Stimulated activated CD4-positive, alpha-beta T cell treated with anti-CD3 and anti-CD28 coated beads, Interleukin-15, amount 100 ng/mL, for 1 hour (primary cell): ENCODE data around the gene ARHGEF3.

Source experiments
- DNase-seq, 2 donors: peaks; one replicate each; pipeline ENCODE4 v3.0.0-alpha.2; 2020; ENCODE audit warnings: low read depth in 1 of 2, low spot score in 1 of 2

ARHGEF3 gene

GRCh38 chr3:56796202-56796601, 5.5 kb downstream of the ARHGEF3 start:
- no peak for DNase-seq

- DNase-seq, result no peak
Observed at GRCh38 chr3:56795829-56796185, 5.9 kb downstream of the ARHGEF3 start.

DNA sequence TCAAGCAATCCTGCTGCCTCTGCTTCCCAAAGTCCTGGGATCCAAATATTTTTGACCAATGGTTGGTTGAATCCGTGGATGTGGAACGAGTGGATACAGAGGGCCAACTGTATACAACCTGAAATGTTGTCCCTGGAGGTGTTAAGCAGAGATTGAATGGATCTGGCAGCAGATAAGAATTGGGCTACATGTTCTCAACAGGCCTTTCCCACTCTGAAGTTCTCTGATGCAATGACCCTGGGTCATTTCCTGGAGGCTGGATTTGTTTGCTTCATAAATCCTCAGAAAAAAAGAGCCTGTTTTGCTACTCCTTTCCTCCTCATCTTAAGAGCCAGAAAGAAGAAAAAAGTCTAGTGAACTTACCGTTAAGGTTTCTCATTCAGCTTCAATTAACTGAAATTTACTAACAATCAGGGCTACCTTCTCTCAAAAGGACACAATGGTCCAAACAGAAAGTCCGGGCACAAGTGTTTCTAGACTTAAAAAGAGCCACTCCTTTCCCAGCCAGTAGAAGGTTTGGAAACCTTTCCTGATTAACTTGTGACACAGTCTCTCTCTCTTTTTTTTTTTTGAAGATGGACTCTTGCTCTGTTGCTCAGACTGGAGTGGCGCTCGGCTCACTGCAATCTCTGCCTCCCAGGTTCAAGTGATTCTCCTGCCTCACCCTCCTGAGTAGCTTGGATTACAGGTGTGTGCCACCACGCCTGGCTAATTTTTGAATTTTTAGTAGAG, 6.5 kb downstream of the ARHGEF3 start:
- DNase-seq, result no peak

DNA sequence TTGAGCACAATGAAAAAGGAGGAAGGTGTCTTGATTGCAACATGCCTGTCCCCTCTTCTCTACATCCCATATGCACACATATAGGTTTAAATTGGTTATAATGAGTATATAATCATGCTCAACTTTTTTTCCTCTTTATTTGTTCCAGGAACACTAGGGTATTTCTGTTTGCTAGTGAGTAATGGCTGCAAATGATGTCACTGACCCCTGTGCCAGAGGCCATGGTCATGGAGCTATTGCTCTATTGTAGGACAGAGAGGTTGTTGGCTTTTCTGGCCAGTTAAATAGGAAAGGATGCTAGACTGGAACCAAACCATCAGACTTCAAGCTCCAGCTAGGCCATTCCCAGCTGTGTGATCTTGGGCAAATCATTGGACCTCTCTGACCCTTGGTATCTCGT, 9.6 kb downstream of the ARHGEF3 start:
- DNase-seq, result no peak

DNA sequence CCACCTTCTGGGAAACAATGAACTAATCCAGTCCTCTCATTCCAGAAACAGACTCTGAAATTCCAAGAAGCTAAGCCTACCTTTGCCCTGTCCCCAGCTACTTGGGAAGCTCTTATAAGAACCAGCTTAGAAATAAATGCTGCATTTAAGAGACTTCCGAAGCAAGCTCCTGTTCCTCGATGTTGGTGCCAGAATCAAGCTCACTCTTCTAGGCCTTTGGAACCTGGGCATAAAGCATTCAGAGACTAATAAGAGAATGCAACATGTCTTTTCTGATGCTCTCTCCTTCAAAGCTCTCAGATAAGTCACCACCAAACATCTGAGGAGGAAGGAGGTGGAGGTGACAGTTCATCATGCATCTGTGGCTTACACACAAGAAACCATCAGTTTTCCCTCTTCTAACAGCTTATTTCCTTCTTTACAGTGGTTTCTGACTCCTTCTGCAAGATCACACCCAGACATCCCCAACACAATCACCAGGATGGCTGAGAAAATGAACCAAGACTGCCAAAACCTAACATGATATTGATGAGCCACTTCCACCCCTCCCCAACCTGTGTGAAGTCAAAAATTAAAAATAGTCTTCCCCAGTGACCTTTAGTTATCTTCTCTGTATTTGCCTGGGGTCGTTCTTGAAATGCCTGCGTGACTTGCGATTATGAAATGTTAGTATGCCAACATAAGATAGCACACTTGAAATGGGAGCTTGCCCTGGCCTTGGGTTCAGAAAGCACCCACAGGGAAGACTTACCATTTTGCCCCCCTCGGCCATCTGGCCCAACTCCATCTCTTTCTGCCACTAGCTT, 11.5 kb downstream of the ARHGEF3 start:
- DNase-seq, result no peak

DNA sequence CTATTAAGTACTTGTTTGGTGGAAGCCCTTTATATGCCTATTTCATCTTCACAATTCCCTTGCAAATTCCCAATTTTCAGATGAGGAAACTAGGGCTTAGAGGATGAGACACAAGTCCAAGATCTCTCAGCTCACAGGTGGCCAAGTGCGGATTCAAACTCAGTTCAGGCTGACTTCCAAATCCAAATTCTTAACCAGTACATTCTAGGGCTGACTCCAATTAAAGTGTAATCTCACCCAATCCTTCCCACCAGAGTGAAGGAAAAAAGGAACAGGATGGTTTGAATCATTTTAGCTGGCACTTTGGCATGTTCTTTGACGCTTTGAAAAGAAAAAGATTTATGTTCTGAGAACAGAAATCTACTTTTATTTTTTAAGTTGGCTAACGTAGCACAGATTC, 12.7 kb downstream of the ARHGEF3 start:
- no peak for DNase-seq

DNA sequence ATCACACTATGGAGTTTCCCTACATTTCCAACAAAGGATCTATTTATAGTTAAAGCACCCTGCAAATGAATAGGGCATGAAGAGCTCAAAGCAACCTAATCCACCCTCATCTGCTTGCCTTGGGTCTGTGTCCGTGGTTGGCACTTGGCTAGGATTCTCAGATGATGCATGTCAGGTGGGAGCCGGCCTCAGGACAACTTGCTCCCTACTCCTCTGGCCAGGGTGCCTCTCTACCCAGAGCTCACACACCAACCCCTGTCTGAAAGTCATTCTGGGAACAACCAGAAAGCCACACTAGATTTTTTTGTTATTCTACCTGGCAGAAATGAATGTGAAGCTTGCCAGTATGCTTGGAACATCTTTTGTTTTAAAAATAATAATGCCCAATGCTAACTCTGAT, 13.2 kb downstream of the ARHGEF3 start:
- DNase-seq, result no peak

DNA sequence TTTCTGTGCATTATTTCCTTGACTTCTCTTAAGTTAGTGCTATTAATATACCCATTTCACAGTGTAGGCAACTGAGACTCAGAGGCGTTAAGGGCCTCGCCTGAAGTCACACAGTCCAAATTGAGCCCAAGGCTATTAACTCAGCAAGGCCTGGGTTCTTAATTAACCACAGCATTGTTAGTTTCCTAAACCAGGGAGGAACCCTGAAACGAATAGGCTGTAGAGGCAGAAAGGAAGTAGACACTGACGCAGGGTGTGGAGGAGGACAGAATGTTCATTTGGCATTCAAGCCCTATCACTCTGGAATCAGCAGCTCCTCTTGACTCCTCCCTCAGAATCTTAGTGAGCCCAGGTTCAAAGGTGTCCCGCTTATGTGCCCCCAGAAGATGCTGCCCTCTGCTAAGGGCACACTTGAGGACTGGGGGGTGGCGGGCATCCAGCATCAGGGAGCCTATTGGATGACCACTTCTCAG, 13.9 kb downstream of the ARHGEF3 start:
- no peak for DNase-seq

- no peak for DNase-seq
Observed at GRCh38 chr3:56787258-56787775, 14.4 kb downstream of the ARHGEF3 start.

DNA sequence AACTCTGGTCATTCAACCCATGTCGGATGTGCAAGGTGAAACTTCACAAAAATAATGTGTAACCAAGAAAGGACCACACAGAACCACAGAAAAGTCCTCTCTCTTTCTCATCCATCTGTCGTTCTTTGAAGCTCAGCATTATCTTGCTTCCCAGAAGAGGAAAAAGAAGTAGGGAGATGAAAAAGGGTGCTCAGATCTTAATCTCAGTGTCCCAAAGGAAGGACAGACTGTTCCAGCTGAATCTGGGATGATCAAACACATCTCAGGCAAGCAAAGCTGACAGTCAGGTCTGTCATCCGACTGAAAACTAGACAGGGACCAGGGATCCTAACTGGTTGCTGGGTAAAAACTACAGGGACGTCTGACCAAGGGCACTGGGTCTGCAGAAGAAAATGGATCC, 16.2 kb downstream of the ARHGEF3 start:
- no peak for DNase-seq

DNA sequence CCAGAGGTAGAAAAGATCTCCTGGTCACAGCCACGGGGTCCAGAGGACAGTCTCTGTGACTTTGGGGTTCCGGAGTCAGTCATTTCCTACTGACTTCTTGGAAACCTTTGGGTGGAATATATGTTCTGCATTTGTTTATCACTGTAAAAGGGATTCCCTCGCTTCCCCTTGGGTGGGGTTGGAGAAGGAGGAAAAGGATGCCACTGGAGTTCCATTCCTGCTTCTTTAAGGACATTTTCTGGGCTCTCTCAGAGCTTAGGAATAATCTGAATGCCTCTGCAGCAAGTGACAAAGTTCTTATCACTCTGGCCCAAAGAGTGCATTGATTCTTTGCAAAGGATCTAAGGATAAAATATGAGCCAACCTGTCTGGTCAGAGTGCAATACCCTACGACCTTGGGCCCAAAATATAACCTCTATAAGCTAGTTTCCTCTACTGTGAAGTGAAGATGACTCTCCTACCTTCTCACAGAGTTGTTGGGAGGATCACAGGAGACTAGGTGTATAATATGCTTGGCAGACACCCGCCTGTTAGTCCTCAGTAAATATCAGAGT, 17.2 kb downstream of the ARHGEF3 start:
- DNase-seq, result no peak

DNA sequence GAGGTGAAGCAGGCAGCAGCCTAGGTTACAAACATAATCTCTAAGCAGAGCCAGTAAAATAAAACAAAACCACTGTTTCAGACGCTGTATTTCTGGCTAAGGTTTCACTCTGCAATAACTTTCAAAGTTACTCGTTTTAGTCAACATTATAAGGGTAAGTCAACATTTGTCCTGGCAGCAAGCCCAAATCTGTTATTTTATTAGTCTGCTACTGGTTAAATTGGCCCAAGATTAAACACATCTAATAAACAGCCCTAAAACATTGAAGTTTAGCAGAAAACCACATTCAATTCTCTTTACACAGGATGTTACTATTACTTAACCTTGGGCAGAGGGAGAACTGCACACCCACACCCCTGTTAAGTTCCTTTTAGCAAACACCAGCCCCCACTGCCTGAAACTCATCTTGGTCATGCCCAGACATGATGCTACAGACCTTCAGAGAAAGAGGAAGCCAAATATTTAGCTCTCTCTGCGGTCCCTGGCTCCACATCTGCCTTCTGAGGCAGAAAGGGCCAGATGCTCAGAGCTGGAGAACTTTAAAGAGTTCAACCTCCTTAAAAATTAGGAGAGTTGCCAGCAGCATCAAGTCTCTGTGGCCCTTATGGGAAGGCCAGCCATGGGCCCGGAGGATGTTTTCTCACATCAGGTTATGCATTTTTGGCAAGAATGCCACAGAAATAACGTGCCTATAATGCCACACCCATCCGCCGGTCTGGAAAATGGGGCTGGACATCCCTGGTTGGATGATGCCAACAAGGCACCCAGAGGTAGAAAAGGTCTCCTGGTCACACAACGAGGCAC, 17.9 kb downstream of the ARHGEF3 start:
- DNase-seq, result peak; percentile 18 to 29

DNA sequence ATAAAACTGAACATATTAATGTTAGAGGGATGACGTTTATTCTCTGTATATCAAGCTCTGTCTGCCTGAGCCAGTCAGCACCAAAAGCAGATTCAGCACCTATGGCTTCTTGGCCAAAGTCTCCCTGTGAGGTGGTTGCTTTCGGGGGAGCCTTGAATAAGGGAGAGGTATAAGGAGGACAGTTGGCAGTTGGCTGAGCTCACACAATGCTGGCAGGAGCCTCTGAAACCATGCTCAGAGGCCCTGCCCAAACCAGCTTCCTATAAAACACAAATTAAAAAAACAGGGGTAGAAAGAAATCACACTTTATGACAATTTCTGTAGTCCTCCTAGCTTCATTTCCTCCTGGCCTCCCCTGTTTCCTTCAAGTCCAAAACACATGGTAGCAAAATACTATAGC, 18.8 kb downstream of the ARHGEF3 start:
- no peak for DNase-seq

GRCh38 chr3:56782215-56782614, 19.5 kb downstream of the ARHGEF3 start:
- no peak for DNase-seq

- no peak for DNase-seq
Observed at GRCh38 chr3:56781762-56782161, 20.0 kb downstream of the ARHGEF3 start.

DNA sequence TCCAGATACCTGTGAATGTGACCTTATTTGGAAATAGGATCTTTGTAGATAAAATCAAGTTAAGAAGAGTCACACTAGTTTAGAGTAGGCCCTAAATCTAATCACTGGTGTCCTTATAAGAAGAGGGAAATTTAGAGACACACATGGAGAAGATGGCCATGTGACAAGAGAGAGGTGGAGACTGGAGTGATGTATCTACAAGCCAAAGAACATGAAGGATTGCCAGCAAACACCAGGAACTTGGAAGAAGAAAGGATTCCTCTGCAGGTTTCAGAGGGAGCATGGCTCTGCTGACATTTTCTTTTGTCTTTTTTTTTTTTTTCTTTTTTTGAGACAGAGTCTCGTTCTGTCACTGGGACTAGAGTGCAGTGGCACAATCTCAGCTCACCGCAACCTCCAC, 20.8 kb downstream of the ARHGEF3 start:
- no peak for DNase-seq

GRCh38 chr3:56778893-56779292, 22.9 kb downstream of the ARHGEF3 start:
- DNase-seq, result no peak

- DNase-seq, result no peak
Observed at GRCh38 chr3:56776556-56776950, 25.2 kb downstream of the ARHGEF3 start.

GRCh38 chr3:56775838-56776555, 25.8 kb downstream of the ARHGEF3 start:
- no peak for DNase-seq

DNA sequence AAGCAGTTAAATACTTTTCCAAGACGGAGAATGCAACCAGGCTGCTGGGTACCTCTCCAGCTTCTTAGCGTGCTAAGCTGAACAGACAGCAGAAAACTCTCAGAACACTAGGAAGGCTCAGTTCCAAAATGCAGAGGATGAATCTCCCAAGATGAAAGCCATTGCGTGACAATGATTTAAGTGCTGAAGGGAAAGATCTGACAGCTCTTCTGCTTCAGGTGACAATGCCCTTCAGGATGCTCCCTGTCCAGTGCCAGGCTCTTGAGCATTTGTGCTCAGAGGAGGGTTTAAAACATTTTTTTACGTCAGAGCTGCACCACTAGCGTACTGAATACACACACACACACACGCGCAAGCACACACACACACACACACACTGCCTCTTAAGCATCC, 26.3 kb downstream of the ARHGEF3 start:
- DNase-seq, result no peak

GRCh38 chr3:56773986-56774385, 27.8 kb downstream of the ARHGEF3 start:
- no peak for DNase-seq
